Measurements from ENCODE around the gene PLXDC1. TPM values are rescaled to one million over a fixed set of nuclear protein-coding genes. Genes with fewer than 3 reads are reported as not detected.
A peak's percentile ranks its signal among the peaks of the same experiment; 100 is the strongest.

The PLXDC1 gene
- total and polyA plus RNA-seq, 2 donors (not counting 1 experiment from before 2014, with no cell fraction given): 5.8 to 6.3 TPM

DNA sequence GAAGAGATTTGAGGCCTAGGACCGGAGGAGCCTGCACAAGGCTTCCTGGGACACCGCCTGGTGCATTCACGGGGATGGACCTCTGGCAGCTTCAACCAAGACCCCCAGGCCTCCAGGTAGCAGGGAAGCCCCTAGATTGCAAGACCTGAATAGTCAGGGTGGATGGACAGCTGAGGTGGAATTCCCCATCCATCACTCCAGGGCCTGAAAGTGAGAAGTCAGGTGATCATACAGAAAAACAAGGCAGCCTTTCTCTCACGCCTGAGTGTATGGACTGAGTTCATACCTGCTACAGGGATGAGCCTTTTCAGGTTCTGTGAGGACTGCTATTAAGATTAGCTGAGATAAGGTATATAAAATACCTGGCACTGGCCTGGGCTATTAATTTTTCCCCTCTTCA is 74.2 kb downstream of the PLXDC1 start:
- TF ChIP-seq, protein P1, sequence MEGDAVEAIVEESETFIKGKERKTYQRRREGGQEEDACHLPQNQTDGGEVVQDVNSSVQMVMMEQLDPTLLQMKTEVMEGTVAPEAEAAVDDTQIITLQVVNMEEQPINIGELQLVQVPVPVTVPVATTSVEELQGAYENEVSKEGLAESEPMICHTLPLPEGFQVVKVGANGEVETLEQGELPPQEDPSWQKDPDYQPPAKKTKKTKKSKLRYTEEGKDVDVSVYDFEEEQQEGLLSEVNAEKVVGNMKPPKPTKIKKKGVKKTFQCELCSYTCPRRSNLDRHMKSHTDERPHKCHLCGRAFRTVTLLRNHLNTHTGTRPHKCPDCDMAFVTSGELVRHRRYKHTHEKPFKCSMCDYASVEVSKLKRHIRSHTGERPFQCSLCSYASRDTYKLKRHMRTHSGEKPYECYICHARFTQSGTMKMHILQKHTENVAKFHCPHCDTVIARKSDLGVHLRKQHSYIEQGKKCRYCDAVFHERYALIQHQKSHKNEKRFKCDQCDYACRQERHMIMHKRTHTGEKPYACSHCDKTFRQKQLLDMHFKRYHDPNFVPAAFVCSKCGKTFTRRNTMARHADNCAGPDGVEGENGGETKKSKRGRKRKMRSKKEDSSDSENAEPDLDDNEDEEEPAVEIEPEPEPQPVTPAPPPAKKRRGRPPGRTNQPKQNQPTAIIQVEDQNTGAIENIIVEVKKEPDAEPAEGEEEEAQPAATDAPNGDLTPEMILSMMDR (conservative IDR thresholded peaks at IDR 0.05 in 1 of 2, IDR thresholded peaks at IDR 0.05 in 1 of 2; ENCODE audit: low read depth in 1 of 2, low read length in 2 of 2): no peak
- no peak for TF ChIP-seq EZH2 (IDR thresholded peaks at IDR 0.05; ENCODE audit: low read length, missing control alignments)
- Histone ChIP-seq H3K79me2 (ENCODE audit: control insufficient read depth, insufficient read depth, low read length) (no peaks in the 10 kb centered on the region), H3K27ac (ENCODE audit: insufficient read depth, low read length) (no peak overlapping the region), H3K9ac (ENCODE audit: insufficient read depth, low read length) (no peak overlapping the region), H4K20me1 (ENCODE audit: control insufficient read depth, extremely low read depth, insufficient read depth, low read length) (no peaks in the 10 kb centered on the region), H3K27me3 (ENCODE audit: control insufficient read depth, insufficient read depth, low read length) (peaks cover 2% of the 10 kb centered on the region), H3K4me3 (replicated peaks in 1 of 4; ENCODE audit: control extremely low read depth in 1 of 4, insufficient read depth in 1 of 4, low read depth in 3 of 4, low read length in 4 of 4) (no peak overlapping the region), H3K4me1 (ENCODE audit: control insufficient read depth, extremely low read depth, insufficient read depth, low read length) (peaks cover 7% of the 10 kb centered on the region), H3K9me3 (ENCODE audit: control insufficient read depth, insufficient read depth, low read depth, low read length) (no peaks in the 10 kb centered on the region), H3K4me2 (ENCODE audit: extremely low read depth, insufficient read depth, low read length) (no peak overlapping the region), H2AFZ (ENCODE audit: low read length) (no peak overlapping the region), H3K36me3 (ENCODE audit: control insufficient read depth, insufficient read depth, low read length) (no peaks in the 10 kb centered on the region)
- DNase-seq (ENCODE audit: low read depth in 2 of 2): no peak

DNA sequence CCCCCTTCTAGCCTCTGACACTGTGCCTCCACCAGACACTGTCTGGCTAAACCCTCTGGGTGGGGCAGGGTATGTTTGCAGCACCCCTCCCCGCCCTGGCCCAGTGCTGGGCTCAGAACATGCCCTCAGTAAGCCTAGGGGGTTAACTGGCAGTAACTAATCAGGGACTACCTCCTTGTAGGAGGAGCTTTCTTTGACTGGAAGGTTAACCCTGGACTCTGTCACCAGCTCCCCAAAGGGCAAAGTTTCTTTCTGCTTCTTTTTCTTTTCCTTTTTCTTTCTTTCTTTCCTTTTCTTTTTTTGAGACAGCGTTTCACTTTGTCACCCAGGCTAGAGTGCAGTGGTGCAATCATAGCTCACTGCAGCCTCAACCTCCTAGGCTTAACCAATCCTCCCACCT is 76.8 kb downstream of the PLXDC1 start:
- Histone ChIP-seq H3K4me2 (ENCODE audit: extremely low read depth, insufficient read depth, low read length) (no peak overlapping the region), H3K36me3 (ENCODE audit: control insufficient read depth, insufficient read depth, low read length) (no peaks in the 10 kb centered on the region), H3K27ac (ENCODE audit: insufficient read depth, low read length) (no peak overlapping the region), H2AFZ (ENCODE audit: low read length) (no peak overlapping the region), H3K9ac (ENCODE audit: insufficient read depth, low read length) (no peak overlapping the region), H3K79me2 (ENCODE audit: control insufficient read depth, insufficient read depth, low read length) (no peaks in the 10 kb centered on the region), H3K27me3 (ENCODE audit: control insufficient read depth, insufficient read depth, low read length) (peaks cover 5% of the 10 kb centered on the region), H3K9me3 (ENCODE audit: control insufficient read depth, insufficient read depth, low read depth, low read length) (no peaks in the 10 kb centered on the region), H4K20me1 (ENCODE audit: control insufficient read depth, extremely low read depth, insufficient read depth, low read length) (no peaks in the 10 kb centered on the region), H3K4me1 (ENCODE audit: control insufficient read depth, extremely low read depth, insufficient read depth, low read length) (no peaks in the 10 kb centered on the region), H3K4me3 (replicated peaks in 1 of 4; ENCODE audit: control extremely low read depth in 1 of 4, insufficient read depth in 1 of 4, low read depth in 3 of 4, low read length in 4 of 4) (no peak overlapping the region)
- DNase-seq (ENCODE audit: low read depth in 2 of 2): no peak
- TF ChIP-seq, protein P1 (conservative IDR thresholded peaks at IDR 0.05 in 1 of 2, IDR thresholded peaks at IDR 0.05 in 1 of 2; ENCODE audit: low read depth in 1 of 2, low read length in 2 of 2): no peak
- no peak for TF ChIP-seq EZH2 (IDR thresholded peaks at IDR 0.05; ENCODE audit: low read length, missing control alignments)

DNA sequence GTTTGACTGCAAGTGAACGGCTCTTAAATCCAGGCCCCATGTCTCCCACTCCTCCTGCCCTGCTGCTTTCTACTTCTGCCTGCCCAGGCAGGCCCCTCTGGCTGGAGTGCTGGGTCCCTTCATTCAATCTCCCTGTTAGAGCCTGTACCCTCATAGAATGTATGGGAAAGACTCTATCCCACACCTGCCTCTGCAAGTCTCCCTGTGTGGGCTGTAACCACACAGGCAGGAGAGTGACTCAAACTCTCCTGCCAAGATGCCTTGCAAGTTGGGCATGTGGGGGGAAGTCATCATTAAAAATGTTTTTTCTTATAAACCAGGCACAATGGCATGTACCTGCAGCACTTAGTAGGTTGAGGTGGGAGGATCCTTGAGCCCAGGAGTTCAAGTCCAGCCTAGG is 77.5 kb downstream of the PLXDC1 start:
- no peaks in the 10 kb centered on the region for H3K9me3 ChIP-seq (ENCODE audit: control insufficient read depth, insufficient read depth, low read depth, low read length)

More for the DNA sequence above, 77.5 kb downstream of the PLXDC1 start:
- Histone ChIP-seq H3K27me3 (ENCODE audit: control insufficient read depth, insufficient read depth, low read length) (peaks cover 5% of the 10 kb centered on the region), H3K4me1 (ENCODE audit: control insufficient read depth, extremely low read depth, insufficient read depth, low read length) (no peaks in the 10 kb centered on the region), H4K20me1 (ENCODE audit: control insufficient read depth, extremely low read depth, insufficient read depth, low read length) (no peaks in the 10 kb centered on the region), H3K4me3 (replicated peaks in 1 of 4; ENCODE audit: control extremely low read depth in 1 of 4, insufficient read depth in 1 of 4, low read depth in 3 of 4, low read length in 4 of 4) (no peak overlapping the region), H3K36me3 (ENCODE audit: control insufficient read depth, insufficient read depth, low read length) (no peaks in the 10 kb centered on the region), H3K4me2 (ENCODE audit: extremely low read depth, insufficient read depth, low read length) (no peak overlapping the region), H2AFZ (ENCODE audit: low read length) (no peak overlapping the region), H3K27ac (ENCODE audit: insufficient read depth, low read length) (no peak overlapping the region), H3K9ac (ENCODE audit: insufficient read depth, low read length) (no peak overlapping the region), H3K79me2 (ENCODE audit: control insufficient read depth, insufficient read depth, low read length) (no peaks in the 10 kb centered on the region)
- DNase-seq (ENCODE audit: low read depth in 2 of 2): peak in 1 of 2 donors; percentile 30
- TF ChIP-seq, protein P1 (conservative IDR thresholded peaks at IDR 0.05 in 1 of 2, IDR thresholded peaks at IDR 0.05 in 1 of 2; ENCODE audit: low read depth in 1 of 2, low read length in 2 of 2): no peak
- no peak for TF ChIP-seq EZH2 (IDR thresholded peaks at IDR 0.05; ENCODE audit: low read length, missing control alignments)

Measured in fibroblast of lung (primary cell).